ENCODE measurements around the gene CHCHD3.

Gene CHCHD3

DNA sequence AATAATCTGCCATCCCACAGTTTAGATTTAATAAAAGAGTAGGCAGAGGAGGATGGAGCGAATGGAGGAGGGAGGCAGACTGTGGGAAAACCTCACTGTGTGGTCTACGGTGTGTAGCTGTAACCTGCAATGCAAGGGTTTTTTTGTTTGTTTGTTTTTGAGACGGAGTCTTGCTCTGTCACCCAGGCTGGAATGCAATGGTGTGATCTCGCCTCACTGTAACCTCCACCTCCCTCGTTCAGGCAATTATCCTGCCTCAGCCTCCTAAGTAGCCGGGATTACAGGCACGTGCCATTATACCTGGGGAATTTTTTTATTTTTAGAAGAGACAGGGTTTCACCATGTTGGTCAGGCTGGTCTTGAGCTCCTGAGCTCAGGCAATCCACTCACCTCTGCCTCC, 321.0 kb downstream of the CHCHD3 start:
- DNase-seq: no peak

DNA sequence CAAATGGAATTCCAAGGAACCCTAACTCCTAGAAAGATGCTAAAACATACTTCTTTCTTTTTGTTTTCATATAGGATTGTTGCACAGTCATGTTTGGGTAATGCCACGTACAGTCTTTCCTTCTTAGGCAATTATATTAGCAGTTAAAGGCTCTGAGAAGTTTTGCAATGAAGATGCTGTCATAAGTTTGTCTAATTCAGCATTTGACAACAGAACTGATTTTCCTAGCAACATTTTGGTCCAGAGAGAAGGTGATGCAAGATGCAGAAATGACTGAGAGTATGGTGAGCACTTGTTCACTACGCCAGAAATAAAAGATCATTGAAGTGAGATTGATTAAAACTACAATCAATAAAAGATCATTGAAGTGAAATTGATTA, 321.7 kb downstream of the CHCHD3 start:
- DNase-seq: no peak

- DNase-seq: no peak
Observed at GRCh38 chr7:132759482-132760243, 322.2 kb downstream of the CHCHD3 start.

DNA sequence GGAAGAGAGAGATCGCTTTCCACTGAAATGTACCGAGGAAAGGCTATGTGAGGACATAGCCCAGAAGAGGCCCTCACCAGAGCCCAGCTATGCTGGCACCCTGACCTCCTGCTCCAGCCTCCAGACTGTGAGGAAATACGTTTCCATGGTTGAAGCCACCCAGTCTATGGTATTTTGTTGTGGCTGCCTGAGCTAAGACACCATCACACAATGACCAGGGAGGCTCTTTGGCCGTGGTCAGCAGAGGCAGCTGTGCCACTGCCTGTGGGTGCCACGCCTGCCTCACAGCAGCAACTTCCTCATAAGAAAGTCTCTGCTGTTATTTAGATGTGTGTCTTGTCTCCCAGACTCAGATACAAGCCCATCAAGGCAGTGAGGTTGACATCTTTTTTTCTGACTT, 322.9 kb downstream of the CHCHD3 start:
- DNase-seq: no peak

DNA sequence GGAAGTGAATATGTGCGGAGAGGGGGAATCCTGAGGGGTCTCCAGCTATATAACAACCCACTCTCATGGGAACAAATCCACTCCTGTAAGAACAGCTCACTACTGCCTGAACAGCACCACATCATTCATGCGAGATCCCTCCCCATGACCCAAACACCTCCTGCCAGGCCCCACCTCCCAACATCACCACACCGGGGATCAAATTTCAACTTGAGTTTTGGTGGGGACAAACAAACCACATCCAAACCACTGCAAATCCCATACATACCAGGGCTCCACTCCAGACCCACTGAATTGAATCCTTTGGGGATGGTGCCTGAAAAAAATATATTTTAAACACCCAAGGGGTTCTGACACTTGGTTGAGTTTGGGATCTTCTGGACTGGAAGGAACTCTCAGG, 324.1 kb downstream of the CHCHD3 start:
- no peak for DNase-seq

DNA sequence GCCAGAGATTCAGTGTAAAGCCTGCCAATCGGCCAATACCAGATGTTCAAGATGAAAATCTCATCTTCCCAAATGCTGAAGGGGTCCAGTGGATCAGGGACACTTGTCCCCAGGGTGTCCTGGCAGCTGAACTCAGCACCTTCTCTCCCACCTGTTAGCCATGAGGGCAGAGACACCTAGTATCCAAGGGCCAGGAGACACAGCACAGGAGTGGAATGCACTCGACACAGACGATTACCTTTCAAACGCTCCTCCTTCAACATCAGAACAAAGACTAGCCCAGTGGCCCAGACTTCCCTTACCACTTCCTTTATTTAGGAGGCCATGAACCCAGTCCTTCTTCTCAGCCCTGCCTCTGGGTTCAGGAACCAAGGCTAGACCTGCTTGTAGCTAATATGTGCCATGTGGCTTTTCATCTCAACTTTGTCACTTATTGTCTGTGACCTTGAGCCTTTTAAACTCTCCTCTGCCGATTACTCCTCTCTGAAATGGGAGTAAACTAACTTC, 325.4 kb downstream of the CHCHD3 start:
- no peak for DNase-seq

DNA sequence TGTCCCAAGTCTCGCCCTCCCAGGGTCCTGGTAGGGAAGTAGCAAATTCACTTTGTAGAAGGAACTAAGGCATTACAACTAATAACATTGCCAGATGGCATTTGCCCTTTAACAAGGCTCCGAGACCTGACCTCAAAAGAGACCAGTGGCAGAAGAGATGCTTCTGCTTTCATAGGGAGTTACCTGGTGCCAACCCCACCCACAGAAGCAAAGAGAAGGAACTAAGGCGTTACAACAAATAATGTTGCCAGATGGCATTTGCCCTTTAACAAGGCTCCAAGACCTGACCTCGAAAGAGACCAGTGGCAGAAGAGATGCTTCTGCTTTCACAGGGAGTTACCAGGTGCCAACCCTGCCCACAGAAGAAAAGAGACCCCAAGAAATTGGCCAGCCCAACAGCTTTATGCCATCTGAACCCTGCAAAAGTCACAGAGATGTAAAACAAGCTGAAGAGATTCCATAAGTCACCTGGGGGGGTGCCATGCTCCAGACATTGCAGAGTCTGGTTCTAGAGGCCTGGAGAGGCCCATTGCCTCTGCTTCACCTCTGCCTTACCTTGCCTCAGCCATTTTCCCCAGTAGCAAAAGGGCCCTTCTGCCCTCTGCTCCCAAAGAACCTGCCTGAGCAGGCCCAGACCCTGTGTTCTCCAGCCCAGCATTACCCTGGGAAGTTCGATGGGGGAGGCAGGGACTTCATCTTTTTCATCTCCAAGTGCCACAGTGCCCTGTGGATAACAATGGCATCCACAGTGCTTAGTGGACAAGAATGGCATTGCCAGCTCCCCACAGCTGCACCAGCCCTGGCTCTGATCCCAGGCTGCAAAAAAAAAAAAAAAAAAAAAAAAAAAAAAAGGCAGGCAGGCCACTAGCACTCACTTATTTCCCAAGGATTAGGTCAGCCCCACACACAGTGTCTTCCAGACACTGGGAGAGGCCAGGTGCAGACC, 326.1 kb downstream of the CHCHD3 start:
- DNase-seq: no peak

DNA sequence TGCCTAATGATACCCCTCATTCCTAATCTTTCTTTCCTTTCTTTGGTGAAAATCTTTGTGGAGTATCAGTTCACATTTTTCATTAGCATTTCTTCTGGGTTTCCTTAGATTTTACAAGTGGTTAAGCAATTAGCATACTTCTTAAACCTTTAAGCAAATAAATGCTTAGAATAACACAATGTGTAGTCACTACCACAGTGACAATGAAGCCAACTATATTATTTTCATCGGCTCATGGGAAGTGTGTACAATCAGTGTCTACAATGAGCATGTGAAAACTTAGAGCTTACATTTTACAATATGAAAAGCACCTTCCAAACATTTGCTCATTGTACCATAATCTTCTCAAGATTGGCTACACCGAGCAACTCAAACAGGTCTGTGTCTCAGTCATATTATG, 329.5 kb downstream of the CHCHD3 start:
- DNase-seq: no peak

DNA sequence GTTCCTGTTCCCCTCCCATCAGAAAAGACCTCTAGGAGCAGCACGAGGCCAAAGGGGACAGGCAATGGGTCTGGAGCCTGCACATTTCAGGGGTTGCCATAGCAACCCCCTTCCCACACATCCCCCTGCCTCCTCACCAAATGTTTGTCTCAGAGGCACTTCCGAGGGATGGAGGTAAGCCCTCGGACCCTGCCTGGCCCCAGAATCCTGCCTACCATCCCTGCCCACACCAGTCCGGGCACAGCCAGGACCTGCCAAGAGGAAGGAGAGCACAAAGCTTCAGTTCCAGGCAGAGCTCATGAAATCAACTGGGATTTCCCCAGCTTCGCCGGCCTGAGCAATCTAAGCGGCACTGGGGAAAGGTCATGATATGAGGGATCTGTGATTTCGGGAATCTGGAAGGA, 330.6 kb downstream of the CHCHD3 start:
- no peak for DNase-seq

- no peak for DNase-seq
Observed at GRCh38 chr7:132750530-132751217, 331.2 kb downstream of the CHCHD3 start.

GRCh38 chr7:132750096-132750495, 331.8 kb downstream of the CHCHD3 start:
- DNase-seq: no peak

DNA sequence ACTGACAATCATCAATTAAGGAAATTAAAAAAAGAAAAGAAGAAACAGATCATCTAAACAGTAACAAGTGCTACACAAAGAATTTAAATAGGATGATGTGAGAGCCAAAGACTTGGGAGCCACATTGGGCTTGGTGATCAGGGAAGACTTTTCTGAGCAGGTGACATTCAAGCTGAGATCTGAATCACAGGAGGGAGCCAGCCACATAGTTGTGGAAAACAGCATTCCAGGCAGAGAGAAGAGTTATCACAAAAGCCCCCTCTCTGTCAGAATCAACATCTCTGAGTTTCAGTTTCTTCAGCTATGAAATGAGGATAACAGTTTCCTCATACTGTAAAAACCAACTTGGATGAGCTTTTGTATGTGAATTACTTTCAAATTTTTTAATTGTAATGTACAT, 336.4 kb downstream of the CHCHD3 start:
- no peak for DNase-seq

GRCh38 chr7:132743974-132744373, 337.9 kb downstream of the CHCHD3 start:
- no peak for DNase-seq

GRCh38 chr7:132742189-132742612, 339.7 kb downstream of the CHCHD3 start:
- no peak for DNase-seq

- DNase-seq: no peak
Observed at GRCh38 chr7:132740176-132740575, 341.7 kb downstream of the CHCHD3 start.

- no peak for DNase-seq
Observed at GRCh38 chr7:132739271-132739955, 342.5 kb downstream of the CHCHD3 start.

DNA sequence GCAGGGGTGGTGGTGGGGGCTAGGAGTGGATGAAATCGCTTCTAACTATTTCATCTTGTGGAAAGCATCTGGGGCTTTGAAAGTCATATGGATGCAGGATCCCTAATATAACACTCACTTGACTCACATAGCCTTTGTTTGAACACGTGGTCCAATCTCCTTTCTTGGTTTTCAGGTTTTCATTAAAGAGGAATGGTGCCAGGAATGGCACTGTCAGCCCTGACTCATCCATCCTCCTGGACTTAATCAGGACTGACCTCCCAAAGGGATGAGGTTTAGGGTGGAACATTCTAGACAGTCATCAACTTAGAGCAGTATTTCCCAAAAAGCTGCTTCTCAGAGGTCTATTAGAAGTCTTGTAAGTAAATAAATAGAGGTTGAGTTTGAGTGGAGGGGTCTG, 343.6 kb downstream of the CHCHD3 start:
- no peak for DNase-seq

GRCh38 chr7:132735476-132735875, 346.4 kb downstream of the CHCHD3 start:
- no peak for DNase-seq
